Hippocampal formation (tissue), 2 donors: ENCODE results near the gene TMPRSS2.

Source experiments
- DNase-seq, 2 donors: peaks; one replicate each; lab custom pipeline; 2025; lab: John Stamatoyannopoulos, UW

The TMPRSS2 gene

DNA sequence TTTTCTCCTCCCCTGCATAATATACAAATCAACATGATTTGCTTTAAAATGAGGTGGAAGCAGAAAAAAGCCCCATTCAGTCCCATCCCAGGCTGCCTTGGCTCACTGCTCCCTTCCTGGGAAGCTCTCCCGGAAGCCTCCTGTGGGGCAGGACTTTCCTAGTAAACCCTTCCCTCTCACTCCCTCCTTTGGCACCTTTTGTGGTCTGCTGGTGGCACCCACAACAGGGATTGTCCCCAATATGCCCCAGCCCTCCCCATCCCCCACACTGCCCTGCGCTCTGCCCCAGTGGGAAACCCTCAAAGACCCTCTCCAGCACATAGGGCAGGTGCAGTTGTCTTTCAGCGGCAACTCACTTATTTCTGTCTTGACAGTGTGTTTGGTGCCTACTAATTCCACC lies 1.8 kb upstream of the TMPRSS2 start:
- DNase-seq, result no peak

DNA sequence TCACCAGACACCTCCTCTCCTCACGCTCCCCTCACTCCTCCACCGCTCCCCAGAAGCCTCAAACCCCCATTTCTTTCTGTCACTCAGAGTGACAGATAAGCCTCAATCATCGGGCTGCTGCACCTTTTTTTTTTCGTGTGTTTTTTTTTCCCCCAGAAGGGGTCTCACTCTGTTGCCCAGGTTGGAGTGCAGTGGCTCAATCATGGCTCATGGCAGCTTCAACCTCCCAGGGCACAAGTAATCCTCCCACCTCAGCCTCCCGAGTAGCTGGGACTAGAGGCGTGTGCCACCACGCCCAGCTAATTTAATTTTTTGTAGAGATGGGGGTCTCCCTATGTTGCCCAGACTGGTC lies 1.2 kb upstream of the TMPRSS2 start:
- no peak for DNase-seq

DNA sequence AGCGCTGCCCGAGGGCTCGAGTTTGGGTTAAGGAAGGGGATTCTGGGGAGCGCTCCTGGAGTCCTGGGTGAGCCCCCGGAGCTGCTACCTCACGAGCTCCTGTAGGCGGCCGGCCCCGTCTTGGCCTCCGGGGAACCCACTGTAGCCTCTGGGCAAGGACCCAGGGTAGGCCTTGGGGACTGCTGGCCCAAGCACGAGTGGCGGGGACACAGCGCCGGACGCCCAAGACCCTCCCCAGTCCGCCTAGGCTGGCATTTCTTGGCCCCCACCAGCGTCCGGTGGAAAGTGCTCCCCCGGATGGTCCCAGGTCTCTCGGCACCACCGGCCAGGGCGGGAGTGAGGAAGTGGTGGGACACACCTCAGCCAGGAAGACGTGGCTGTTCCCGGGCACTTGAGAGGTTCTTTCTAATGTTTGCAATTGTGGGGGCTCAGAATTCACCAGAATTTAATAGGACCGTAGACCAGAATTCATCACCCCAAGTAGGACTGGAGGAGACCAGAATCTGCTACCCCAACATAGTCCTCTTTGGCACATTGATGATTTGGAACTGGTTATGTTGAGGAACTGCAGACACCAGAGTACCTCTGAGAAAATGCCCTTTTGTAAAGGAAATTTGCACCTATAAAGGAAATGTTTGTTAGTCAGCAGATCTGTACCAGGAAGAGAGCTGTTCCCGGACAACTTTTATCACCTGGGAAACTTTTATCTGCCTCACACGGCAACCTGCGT lies 622 bp upstream of the TMPRSS2 start:
- DNase-seq, result no peak

DNA sequence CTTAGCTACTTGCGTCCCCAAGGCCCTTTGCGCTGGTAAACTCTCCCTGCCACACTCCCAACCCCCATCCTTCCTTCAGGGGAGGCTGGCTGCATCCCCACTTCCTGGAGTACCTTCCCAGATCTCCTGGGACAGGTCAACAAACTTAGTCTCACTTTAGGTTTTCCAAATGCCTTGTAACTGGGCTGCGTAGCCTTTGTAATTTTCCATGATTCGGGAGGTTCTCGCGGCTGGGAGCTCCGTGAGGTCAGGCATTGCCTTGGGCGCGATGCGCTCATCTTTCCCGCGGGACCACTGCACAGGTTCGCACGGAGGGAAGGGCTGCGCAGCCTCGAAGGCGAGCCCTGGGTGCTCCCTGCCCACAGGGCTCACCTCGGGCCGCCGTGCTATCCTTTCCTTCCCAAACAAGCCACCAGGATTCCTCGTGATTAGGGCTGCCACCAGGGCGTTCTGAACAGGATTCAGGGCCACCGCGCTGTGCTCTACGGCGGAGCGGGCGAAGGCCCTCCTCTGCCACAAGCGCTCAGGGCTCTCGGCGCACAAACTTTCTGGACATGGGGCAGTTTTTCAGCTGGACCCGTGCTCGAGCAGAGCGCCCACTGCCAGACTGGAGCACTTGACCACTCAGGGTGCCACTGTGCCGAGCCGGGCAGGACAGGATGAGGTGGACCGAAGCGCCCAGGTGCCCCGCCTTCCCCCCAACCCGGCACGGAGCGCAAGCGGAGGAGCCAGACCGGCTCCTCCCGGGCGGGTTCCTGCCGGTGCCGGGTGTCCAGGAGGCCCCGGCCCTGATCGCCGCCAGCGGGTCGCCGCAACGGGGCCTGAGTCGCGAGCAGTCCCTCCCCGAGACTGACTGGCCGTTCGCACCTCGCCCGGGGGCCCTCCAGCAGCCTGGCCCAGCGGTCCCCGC lies 1.1 kb downstream of the TMPRSS2 start:
- DNase-seq, result no peak

DNA sequence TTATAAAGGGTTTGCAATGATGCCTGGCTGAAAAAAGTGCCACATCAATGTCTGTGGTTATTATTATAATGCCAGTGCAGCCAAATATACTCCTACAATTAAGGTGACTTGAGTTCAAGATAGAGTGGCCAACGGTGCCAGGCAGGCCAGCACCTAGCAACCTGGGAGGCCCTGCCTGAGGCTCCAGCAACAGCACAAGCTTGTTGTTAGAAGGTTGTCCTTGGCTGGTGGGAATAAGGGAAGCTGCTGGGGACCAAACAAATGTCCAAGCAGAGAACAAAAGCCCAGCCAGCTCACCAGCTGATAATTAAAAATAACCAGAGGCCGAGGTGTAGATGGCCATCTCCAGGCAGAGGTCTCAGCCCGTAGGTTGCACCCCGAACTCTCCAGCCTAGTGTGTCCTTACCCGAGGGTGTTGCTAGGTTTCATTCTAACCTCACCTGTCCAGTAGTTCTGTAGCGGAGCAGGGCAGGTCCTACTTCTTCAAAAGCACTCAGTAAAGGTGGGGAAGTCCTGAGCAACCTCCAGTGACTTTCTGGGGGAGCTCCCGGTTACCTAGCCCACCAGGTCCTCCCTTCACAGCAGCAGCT lies 1.9 kb downstream of the TMPRSS2 start:
- DNase-seq, result no peak

DNA sequence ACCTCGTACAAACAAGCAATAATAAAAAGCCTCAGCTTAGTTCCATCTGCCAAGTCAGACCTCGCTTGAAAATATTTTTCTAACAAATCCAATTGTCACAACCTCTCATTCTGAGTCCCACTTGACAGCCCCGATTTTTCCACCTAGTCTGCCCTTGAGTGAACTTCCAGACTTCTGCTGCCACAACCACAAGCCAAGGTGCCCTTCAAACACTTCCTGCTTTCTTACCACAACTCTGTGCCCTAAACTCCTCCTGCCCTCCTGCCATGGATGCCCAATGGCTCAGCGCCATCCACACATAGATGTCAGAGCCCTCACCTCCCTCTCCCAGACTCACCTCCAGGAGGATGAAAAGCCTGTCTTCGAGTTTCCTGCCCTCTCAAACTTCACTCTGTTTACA lies 3.9 kb downstream of the TMPRSS2 start:
- no peak for DNase-seq

DNA sequence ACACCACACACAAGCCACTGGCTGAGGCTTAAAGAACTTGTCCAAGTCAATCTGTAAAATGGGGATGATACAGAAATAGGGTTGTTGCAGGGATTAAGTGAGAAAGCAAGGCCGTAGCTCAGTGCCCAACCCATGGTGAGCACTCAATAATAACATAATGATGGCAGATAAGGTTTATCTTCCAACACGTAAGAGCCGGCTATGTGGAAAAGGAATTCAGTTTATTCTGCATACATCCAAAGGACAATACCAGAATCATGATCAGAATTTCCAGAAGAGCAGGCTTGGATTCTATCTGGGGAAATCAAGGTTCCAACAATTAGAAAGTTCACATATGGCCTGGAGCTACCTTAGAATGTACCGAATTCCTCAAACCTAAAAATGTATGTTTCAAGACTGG lies 4.6 kb downstream of the TMPRSS2 start:
- DNase-seq, result no peak

DNA sequence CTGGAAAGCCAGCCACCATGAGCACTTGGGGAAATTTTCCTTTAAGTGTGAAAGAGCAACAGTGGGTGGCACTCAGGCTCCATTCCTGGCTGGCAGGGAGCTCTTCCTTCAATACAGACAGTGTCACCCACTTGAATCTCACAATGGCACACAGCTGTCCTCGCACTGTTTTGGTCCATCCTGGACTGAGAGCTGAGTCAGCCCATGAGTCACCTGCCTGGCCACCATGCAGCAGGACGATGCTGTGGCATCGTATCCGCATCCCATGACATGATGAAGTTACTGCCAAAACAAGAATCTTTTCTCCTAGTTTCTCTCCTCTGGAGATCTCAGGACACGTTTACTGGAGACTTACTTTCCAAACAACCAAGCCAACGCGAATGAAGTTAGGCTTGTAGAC lies 6.0 kb downstream of the TMPRSS2 start:
- no peak for DNase-seq

DNA sequence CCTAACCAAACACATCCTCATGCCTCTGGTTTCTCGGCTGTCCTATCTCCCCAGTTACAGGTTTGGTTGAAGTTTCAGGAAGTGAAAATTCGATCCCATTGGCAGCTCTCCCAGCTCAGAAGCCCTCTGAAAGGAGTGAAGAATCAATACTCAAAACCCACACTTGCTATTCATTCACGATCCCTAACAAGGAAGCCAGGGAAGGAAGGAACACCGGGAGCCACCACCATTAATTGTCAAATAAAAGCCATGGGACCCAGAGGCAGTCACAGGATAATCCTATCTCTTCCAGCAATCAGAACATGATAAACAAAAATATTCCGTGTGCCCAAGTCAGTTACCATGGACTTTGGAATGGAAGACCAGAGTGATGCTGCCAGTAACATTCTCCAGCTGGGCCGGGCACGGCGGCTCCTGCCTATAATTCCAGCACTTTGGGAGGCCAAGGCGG lies 7.0 kb downstream of the TMPRSS2 start:
- DNase-seq, result no peak

DNA sequence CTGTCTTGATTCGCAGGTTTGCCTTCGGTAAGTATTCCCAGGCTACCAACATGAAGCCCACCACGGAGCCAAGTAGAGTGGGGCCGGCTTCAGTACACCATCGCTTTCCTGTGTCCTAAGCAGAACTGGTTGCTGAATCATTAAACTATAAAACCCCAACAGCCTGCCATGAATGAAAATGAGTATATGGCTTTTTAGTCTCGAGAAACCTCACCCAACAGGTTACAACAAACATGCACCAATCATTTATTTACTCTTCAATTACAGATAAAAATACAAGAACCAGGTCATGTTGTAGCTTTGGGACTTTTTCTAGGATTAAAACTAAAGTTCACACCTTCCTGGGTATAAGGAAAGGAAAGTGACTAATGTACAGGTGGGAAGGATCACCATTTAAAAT lies 7.6 kb downstream of the TMPRSS2 start:
- DNase-seq, result no peak

DNA sequence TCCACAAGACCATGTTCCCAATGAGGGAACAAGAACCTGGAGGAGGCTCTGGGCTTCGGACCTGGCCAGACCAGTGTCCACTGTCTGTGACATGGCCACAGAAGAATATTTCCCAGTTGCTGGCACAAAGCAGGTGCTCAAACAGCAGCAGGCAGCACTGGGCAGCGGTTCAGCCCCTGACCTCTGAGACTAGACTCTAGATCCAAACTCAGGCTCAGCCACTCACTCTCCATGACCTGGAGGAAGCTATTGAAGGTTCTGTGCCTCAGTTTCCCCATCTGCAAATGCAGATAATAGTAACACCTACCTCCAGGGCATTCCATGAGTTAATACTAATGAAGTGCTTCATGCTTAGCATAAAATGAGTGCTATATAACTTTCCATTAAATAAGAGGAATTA lies 8.0 kb downstream of the TMPRSS2 start:
- DNase-seq, result no peak

DNA sequence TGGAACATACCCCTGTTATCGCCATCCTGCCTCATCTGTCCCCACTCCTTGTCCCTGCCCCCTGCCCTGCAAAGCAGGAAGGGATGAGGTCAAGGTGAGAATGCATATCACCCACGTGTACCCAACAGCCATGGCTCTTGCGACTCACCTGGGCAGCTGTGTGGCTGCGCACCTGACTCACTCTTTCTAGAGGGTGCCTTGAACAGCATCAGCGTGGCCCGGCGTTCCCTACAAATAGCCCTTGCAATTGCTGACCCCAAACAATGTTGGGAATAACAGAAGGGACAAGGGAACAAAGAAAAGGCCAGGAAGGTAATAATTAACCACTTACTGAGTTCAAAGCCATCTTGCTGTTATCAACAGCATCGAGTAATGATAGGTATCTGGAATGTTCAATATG lies 10.2 kb downstream of the TMPRSS2 start:
- no peak for DNase-seq

DNA sequence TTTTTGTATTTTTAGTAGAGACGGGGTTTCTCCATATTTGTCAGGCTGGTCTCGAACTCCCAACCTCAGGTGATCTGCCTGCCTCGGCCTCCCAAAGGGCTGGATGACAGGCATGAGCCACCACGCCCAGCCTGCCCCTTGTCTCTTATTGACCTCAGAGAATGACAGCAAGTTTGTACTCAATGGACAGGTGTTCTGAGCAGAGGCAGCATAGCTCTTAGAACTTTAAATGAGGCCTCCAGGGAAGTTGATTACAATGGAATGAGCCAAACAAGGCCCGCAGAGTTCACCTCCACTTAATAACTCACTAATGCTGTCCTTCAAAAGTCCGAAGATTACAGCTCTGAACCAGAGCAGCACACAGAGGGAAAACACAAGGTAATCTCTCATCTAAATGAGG lies 10.9 kb downstream of the TMPRSS2 start:
- no peak for DNase-seq

DNA sequence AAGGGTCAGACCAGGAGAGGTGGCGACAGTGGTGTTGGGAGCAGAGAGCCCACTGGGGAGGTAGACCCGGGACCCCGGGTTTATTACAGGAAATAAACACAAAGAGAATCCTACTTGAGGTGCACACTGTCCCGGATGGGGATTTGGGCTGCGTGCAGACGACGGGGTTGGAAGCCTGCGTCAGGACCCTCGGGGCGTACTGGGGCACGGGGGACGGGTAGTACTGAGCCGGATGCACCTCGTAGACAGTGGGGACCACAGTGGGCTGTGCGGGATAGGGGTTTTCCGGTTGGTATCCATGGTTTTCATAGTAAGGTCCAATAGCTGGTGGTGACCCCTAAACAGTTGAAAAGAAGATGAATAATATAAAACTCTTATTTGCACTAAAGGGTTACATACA lies 13.7 kb downstream of the TMPRSS2 start:
- DNase-seq, result no peak

DNA sequence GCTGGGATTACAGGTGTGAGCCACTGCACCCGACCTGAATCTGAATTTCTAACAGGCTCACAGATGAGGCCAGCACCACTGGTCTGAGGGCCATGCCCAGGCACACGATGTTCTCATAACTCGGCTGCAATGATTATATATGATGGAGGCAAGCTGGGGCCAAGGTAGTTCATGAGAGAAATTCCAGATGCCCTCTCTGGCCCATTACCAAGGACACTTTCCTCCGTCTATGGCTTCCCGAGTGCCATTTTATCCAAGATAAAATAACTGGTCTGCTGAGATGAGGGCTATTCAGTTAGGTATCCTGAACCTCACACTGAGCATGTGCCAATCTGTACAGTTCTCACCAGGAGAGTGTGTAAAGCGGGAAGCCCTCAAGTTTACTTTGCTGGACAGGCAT lies 16.5 kb downstream of the TMPRSS2 start:
- DNase-seq, result no peak

DNA sequence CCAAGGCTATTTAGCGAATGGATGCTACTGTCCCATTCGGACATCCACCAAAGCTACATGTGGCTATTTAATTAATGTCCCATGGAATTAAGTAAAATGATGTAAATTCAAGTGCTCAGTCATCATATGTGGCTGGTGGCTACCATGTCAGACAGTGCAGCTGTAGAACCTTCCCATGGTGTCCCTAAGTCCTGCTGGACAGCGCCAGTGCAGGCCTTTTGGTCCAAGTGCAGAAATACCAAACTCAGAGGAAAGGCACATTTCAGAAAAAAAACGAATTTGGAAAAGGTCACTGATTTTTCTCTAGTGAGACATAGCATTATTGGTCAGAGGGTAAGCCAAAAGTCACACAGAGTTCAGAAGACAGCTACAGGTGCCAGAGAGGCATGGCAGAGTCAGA lies 17.6 kb downstream of the TMPRSS2 start:
- no peak for DNase-seq

DNA sequence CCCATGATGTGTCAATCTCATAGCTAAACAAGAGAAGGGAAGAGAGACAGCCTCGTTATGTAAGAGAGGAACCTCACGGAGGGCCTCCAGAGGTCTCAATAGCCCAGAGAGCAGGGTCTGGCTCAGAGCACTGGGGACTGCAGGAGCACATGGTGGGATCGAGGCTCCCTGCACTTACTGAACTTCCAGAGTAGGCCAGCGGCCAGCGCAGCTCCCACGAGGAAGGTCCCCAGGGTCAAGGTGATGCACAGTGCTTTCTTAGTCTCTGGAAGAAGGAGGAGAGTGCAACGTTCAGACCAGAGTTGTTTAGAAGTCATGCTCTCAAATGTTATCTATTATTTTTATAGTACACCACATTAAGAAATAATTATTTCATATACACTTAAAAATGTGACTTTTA lies 18.6 kb downstream of the TMPRSS2 start:
- no peak for DNase-seq

DNA sequence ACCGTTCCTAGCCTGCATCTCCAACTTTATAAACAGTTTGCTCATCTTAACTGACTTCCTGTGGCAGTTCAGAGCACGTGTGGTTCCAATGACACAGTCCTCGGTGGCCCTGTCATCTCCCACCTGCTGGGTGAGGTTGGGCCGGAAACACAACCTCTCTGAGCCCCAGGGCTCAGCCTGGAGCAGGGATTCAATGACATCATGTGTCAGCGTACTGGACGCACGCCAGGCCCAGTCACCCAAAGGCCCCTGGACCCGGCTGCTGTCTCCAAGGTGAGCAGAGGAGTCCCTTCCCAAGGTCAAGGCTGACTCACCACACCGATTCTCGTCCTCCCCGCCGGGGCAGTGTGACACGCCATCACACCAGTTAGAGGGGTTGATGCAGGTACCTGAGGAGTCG lies 19.9 kb downstream of the TMPRSS2 start:
- no peak for DNase-seq

DNA sequence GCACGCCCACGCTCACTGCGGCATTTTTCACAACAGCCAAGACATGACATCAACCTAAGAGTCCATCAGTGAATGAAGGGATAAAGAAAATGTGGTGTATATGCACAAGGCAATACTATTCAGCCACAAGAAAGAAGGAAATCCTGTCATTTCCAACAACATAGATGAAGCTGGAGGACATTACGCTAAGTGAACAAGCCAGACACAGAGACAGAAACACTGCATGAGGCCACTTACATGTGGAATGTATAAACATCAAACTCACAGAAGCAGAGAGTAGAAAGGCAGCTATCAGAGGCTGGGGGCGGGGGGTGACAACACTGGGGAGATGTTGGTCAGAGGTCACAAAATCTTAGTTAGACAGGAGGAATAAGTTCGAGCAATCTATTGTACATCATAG lies 20.9 kb downstream of the TMPRSS2 start:
- no peak for DNase-seq

DNA sequence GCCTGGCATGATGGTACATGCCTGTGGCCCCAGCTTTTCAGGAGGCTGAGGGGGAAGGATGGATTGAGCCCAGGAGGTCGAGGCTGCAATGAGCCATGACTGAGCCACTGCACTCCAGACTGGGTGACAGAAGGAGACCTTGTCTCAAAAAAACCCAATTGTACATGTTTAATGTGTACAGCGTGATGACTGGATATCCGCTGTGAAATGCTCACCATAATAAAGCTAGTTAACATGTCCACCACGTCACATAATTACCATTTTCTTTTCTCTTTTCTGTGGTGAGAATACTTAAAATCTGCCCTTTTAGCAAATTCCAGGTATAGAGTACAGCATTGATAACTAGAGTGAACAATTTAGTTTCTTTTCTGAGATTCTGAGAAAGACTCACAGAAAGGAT lies 24.0 kb downstream of the TMPRSS2 start:
- DNase-seq, result no peak

DNA sequence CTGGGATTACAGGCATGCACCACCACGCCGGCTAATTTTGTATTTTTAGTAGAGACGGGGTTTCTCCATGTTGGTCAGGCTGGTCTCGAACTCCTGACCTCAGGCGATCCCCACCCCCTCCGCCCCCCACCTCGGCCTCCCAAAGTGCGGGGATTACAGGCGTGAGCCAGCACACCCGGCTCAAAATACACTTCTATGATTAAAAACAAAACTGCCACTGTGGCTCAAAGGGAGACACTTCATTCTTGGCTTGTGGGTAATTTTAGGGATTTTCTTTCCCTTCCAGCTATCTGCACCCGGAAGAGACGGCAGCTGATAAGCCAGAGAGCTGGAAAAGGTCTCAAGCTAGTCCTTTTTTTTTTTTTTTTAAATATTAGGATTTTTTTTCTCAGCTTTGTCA lies 24.5 kb downstream of the TMPRSS2 start:
- DNase-seq, result no peak

DNA sequence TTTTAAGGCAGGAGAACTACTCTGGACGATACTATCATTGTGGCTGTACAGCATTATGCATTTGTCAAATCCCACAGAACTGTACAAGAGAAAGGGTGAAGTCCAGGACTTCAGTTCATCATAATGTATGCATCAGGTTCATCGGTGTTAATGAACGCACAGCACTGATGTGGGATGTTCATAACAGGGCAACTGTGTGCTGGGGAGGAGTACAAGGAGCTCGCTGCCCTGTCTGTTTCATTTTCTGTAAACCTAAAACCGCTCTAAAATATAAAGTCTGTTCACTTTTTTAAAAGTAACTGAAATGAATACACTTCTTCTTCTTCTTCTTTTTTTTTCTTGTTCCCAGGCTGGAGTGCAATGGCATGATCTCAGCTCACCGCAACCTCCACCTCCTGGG lies 25.0 kb downstream of the TMPRSS2 start:
- no peak for DNase-seq

DNA sequence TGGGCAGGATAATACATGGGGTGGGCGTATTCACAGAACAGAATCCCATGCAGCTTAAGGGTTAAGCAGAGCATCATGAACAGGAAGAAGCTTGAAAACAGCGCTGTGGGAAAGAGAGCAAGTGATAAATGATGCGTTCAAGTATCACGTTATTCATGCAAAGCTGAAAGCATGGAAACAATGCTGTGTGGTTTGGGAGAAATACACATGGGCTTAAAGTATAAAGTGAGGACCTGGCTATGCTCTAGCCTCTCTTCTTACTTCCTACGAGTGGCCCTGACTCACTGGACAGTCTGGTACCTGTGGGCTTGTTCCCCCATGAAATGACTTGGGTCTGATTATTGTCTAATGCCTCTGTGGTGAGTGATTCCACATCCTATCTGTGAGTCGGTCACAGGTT lies 25.7 kb downstream of the TMPRSS2 start:
- DNase-seq, result no peak
